Measurements from ENCODE around the gene IFNA16. TPM values are rescaled to one million over a fixed set of nuclear protein-coding genes. Genes with fewer than 3 reads are reported as not detected.
"Not testable (repeated sequence)": the region's sequence is repeated elsewhere in the genome, so short reads cannot be mapped to it uniquely, and the experiment has no call there.

The IFNA16 gene
- total RNA-seq, 2 donors from 2014 or later, result not detected

GRCh38 chr9:21205204-21205603 lies 11.9 kb downstream of the IFNA16 start:
- H3K4me3 ChIP-seq, result no peak overlapping the region
- H3K36me3 ChIP-seq, result no peaks in the 10 kb centered on the region
- intact Hi-C loops (cut with DNase I), result no loop called here
- no peak overlapping the region for H3K9ac ChIP-seq (ENCODE audit: low read depth in 2 of 2, low read length in 2 of 2)
- H3K4me1 ChIP-seq, result no peaks in the 10 kb centered on the region
- no peaks in the 10 kb centered on the region for H3K27me3 ChIP-seq
- H3K9me3 ChIP-seq, result no peaks in the 10 kb centered on the region
- TF ChIP-seq CTCF (IDR thresholded peaks at IDR 0.05), result no peak
- H3K27ac ChIP-seq, result no peak overlapping the region
- DNase-seq, result no peak

GRCh38 chr9:21202105-21202504 lies 15.0 kb downstream of the IFNA16 start, which contains the start of gene IFNA7:
Gene IFNA7, minus strand, starts transcription at chr9:21202205. Its CDS starts 40 bp downstream, at chr9:21202165.
- H3K4me3 ChIP-seq; H3K9me3 ChIP-seq; H3K9ac ChIP-seq (ENCODE audit: low read depth in 2 of 2, low read length in 2 of 2); H3K4me1 ChIP-seq; H3K27ac ChIP-seq; H3K27me3 ChIP-seq; H3K36me3 ChIP-seq; intact Hi-C loops (cut with DNase I); DNase-seq: not testable (repeated sequence)

- H3K4me1 ChIP-seq; H3K4me3 ChIP-seq; H3K27ac ChIP-seq; H3K36me3 ChIP-seq; H3K27me3 ChIP-seq; intact Hi-C loops (cut with DNase I); H3K9me3 ChIP-seq; H3K9ac ChIP-seq (ENCODE audit: low read depth in 2 of 2, low read length in 2 of 2): not testable (repeated sequence)
- TF ChIP-seq CTCF (IDR thresholded peaks at IDR 0.05), result peak; percentile 24
- peak; percentile 32 for DNase-seq
These were observed 22.0 kb downstream of the IFNA16 start for GRCh38 chr9:21194867-21195776.

GRCh38 chr9:21187487-21187886 lies 29.6 kb downstream of the IFNA16 start, which contains the start of gene IFNA4:
Gene IFNA4, minus strand, starts transcription at chr9:21187587. Its CDS starts 56 bp downstream, at chr9:21187531.
- H3K9ac ChIP-seq (ENCODE audit: low read depth in 2 of 2, low read length in 2 of 2); DNase-seq; H3K4me1 ChIP-seq; intact Hi-C loops (cut with DNase I); H3K27me3 ChIP-seq; H3K4me3 ChIP-seq; H3K36me3 ChIP-seq; H3K9me3 ChIP-seq; H3K27ac ChIP-seq: not testable (repeated sequence)

GRCh38 chr9:21182810-21183736 lies 34.0 kb downstream of the IFNA16 start:
- H3K27me3 ChIP-seq; DNase-seq; H3K4me3 ChIP-seq; intact Hi-C loops (cut with DNase I); H3K27ac ChIP-seq; H3K4me1 ChIP-seq; H3K9me3 ChIP-seq; H3K9ac ChIP-seq (ENCODE audit: low read depth in 2 of 2, low read length in 2 of 2); H3K36me3 ChIP-seq: not testable (repeated sequence)

- intact Hi-C loops (cut with DNase I), result no loop called here
- no peak for TF ChIP-seq CTCF (IDR thresholded peaks at IDR 0.05)
- Histone ChIP-seq H3K27me3 (no peaks in the 10 kb centered on the region), H3K4me1 (no peaks in the 10 kb centered on the region), H3K4me3 (no peak overlapping the region), H3K9ac (ENCODE audit: low read depth in 2 of 2, low read length in 2 of 2) (no peak overlapping the region), H3K27ac (no peak overlapping the region), H3K36me3 (no peaks in the 10 kb centered on the region), H3K9me3 (no peaks in the 10 kb centered on the region)
- DNase-seq, result no peak
These were observed 42.4 kb downstream of the IFNA16 start for GRCh38 chr9:21174671-21175070.

All from colonic mucosa (tissue), 4 donors.